Ammon's horn (tissue), 1 donor: ENCODE measurements around the gene C2orf92.
"Not testable (repeated sequence)": the region's sequence is repeated elsewhere in the genome, so short reads cannot be mapped to it uniquely, and the experiment has no call there.

Experiments used
- DNase-seq: peaks from one replicate; pipeline ENCODE4 v3.0.0-alpha.2; 2016; ENCODE audit warnings: low spot score

C2orf92 gene

GRCh38 chr2:97693476-97693875, 24.0 kb downstream of the C2orf92 start:
- no peak for DNase-seq

GRCh38 chr2:97695744-97696143, 26.2 kb downstream of the C2orf92 start:
- DNase-seq: no peak

GRCh38 chr2:97697252-97698235, 28.0 kb downstream of the C2orf92 start:
- peak; percentile 93 for DNase-seq

GRCh38 chr2:97698530-97698929, 29.0 kb downstream of the C2orf92 start:
- no peak for DNase-seq

GRCh38 chr2:97699765-97700444, 30.4 kb downstream of the C2orf92 start:
- peak; percentile 67 for DNase-seq

GRCh38 chr2:97701186-97701585, 31.7 kb downstream of the C2orf92 start:
- DNase-seq: no peak

- no peak for DNase-seq
These were observed 32.4 kb downstream of the C2orf92 start for GRCh38 chr2:97701851-97702465.

GRCh38 chr2:97702731-97703470, 33.4 kb downstream of the C2orf92 start:
- no peak for DNase-seq

- DNase-seq: no peak
These were observed 34.2 kb downstream of the C2orf92 start for GRCh38 chr2:97703741-97704140.

GRCh38 chr2:97704989-97705388, 35.5 kb downstream of the C2orf92 start:
- no peak for DNase-seq

GRCh38 chr2:97706112-97706511, 36.6 kb downstream of the C2orf92 start:
- DNase-seq: no peak

GRCh38 chr2:97706708-97707345, 37.3 kb downstream of the C2orf92 start:
- DNase-seq: no peak

- no peak for DNase-seq
These were observed 38.0 kb downstream of the C2orf92 start for GRCh38 chr2:97707362-97708047.

- no peak for DNase-seq
These were observed 38.5 kb downstream of the C2orf92 start for GRCh38 chr2:97708048-97708380.

GRCh38 chr2:97708608-97709007, 39.1 kb downstream of the C2orf92 start:
- DNase-seq: no peak

GRCh38 chr2:97711394-97711711, 41.8 kb downstream of the C2orf92 start:
- no peak for DNase-seq

GRCh38 chr2:97712175-97712574, 42.7 kb downstream of the C2orf92 start:
- DNase-seq: not testable (repeated sequence)

- no peak for DNase-seq
These were observed 43.3 kb downstream of the C2orf92 start for GRCh38 chr2:97712693-97713295.

GRCh38 chr2:97713296-97714083, 44.0 kb downstream of the C2orf92 start, which contains the start of gene ZAP70:
Gene ZAP70 (plus strand): TSS chr2:97713576. CDS start chr2:97724037, 10,461 bp downstream.
- DNase-seq: no peak
